GM23338 (cell line): ENCODE data around the gene TOMM40. TPM values are rescaled to one million over a fixed set of nuclear protein-coding genes. Genes with fewer than 3 reads are reported as not detected.

ENCODE experiments used
- ATAC-seq: fragments of 200-7000 bp; cut with Tn5 transposase; 3 replicates; pipeline ENCODE4 v1.9.1; 2020
- DNase-seq: peaks from one replicate; pipeline ENCODE4 v3.0.0-alpha.2; 2015; ENCODE audit warnings: low spot score
- H2AFZ ChIP-seq: fragments of 200-600 bp; sonication (generic); 2 replicates; pipeline ENCODE4 v1.8.0; 2016; ENCODE audit warnings: antibody characterized with exemption, mild to moderate bottlenecking, moderate library complexity
- H3F3A ChIP-seq: fragments of 200-600 bp; sonication (generic); replicated peaks from 2 replicates; pipeline ENCODE4 v1.8.0; 2017; ENCODE audit warnings: antibody characterized with exemption, mixed run types, low read depth
- H3K27ac ChIP-seq: fragments of 200-600 bp; sonication (generic); 2 replicates; pipeline ENCODE4 v1.6.1; 2016; ENCODE audit warnings: low read depth
- H3K27me3 ChIP-seq: fragments of 200-600 bp; sonication (generic); 2 replicates; pipeline ENCODE4 v1.8.0; 2016; ENCODE audit warnings: mild to moderate bottlenecking, mixed run types, moderate library complexity; ENCODE audit not compliant: insufficient read depth
- H3K36me3 ChIP-seq: fragments of 200-600 bp; sonication (generic); 2 replicates; pipeline ENCODE4 v1.8.0; 2016; ENCODE audit warnings: mild to moderate bottlenecking; ENCODE audit not compliant: insufficient read depth
- H3K4me1 ChIP-seq: fragments of 200-600 bp; sonication (generic); 2 replicates; pipeline ENCODE4 v1.8.0; 2016; ENCODE audit warnings: mild to moderate bottlenecking, moderate library complexity; ENCODE audit not compliant: insufficient read depth
- H3K4me2 ChIP-seq: fragments of 200-600 bp; sonication (generic); 2 replicates; pipeline ENCODE4 v1.7.1; 2017; ENCODE audit warnings: mixed run types
- H3K4me3 ChIP-seq: fragments of 200-600 bp; sonication (generic); 2 replicates; pipeline ENCODE4 v1.6.1; 2016; ENCODE audit warnings: mixed run types
- H3K79me2 ChIP-seq: fragments of 200-600 bp; sonication (generic); replicated peaks from 2 replicates; pipeline ENCODE4 v1.8.0; 2017; ENCODE audit warnings: mild to moderate bottlenecking; ENCODE audit not compliant: insufficient read depth
- H3K9me2 ChIP-seq: fragments of 200-600 bp; sonication (generic); 2 replicates; pipeline ENCODE4 v1.8.0; 2017; ENCODE audit not compliant: insufficient read depth
- H4K20me1 ChIP-seq: fragments of 200-600 bp; sonication (generic); replicated peaks from 2 replicates; pipeline ENCODE4 v1.8.0; 2017; ENCODE audit warnings: mild to moderate bottlenecking; ENCODE audit not compliant: insufficient read depth
- H3K27ac Mint-ChIP-seq: 2 replicates; pipeline ENCODE4 v1.8.0; 2020; ENCODE audit warnings: inconsistent platforms, mild to moderate bottlenecking, moderate library complexity, mixed read lengths
- H3K27me3 Mint-ChIP-seq: 3 replicates; pipeline ENCODE4 v1.8.0; 2022; ENCODE audit warnings: low read depth, mild to moderate bottlenecking, moderate library complexity, mixed read lengths, inconsistent platforms; ENCODE audit not compliant: insufficient read depth, poor library complexity
- H3K36me3 Mint-ChIP-seq: 3 replicates; pipeline ENCODE4 v1.8.0; 2021; ENCODE audit warnings: low read depth, mild to moderate bottlenecking, inconsistent platforms, moderate library complexity, mixed read lengths
- H3K4me1 Mint-ChIP-seq: 3 replicates; pipeline ENCODE4 v1.8.0; 2020; ENCODE audit warnings: mild to moderate bottlenecking, inconsistent platforms, mixed read lengths
- H3K4me3 Mint-ChIP-seq: 3 replicates; pipeline ENCODE4 v1.8.0; 2021; ENCODE audit warnings: moderate library complexity, mild to moderate bottlenecking, inconsistent platforms, mixed read lengths
- H3K9me3 Mint-ChIP-seq: 3 replicates; pipeline ENCODE4 v1.8.0; 2020; ENCODE audit warnings: moderate library complexity, mild to moderate bottlenecking, inconsistent platforms, mixed read lengths
- CREB1 ChIP-seq: fragments of 250-450 bp; sonication (Bioruptor Pico); IDR thresholded peaks from 2 replicates; pipeline ENCODE4 v1.5.0; 2020; ENCODE audit warnings: low read depth, mild to moderate bottlenecking, moderate library complexity
- EZH2 ChIP-seq: fragments of 200-600 bp; sonication (generic); IDR thresholded peaks from one replicate; pipeline ENCODE4 v1.8.0; 2017; ENCODE audit warnings: antibody characterized with exemption, mild to moderate bottlenecking, low read depth; ENCODE audit not compliant: unreplicated experiment
- NANOG ChIP-seq: IDR thresholded peaks from 2 replicates; pipeline ENCODE4 v1.6.1; 2016; ENCODE audit warnings: antibody characterized with exemption, borderline replicate concordance
- POLR2AphosphoS5 ChIP-seq: IDR thresholded peaks from 2 replicates; pipeline ENCODE4 v1.6.1; 2016; ENCODE audit warnings: antibody characterized with exemption, low read depth
- STAT1 ChIP-seq: IDR thresholded peaks from one replicate; pipeline ENCODE4 v1.6.1; 2016; ENCODE audit warnings: antibody characterized with exemption; ENCODE audit not compliant: unreplicated experiment
- ZNF114 ChIP-seq: fragments of 250-450 bp; sonication (Bioruptor Pico); IDR thresholded peaks from 2 replicates; pipeline ENCODE4 v1.5.0; 2020; ENCODE audit warnings: mild to moderate bottlenecking, moderate library complexity
- ZNF331 ChIP-seq: fragments of 250-450 bp; sonication (Bioruptor Pico); IDR thresholded peaks from 2 replicates; pipeline ENCODE4 v1.5.0; 2020; ENCODE audit warnings: low read depth, mild to moderate bottlenecking, moderate library complexity
- polyA plus RNA-seq: library from polyadenylated mRNA; unstranded; fragments of >200 nt; fragmentation: Nextera tagmentation; extraction: Ambion mirVana; gene quantifications from 2 replicates; pipeline ENCODE4 v1.2.1, GENCODE V29; 2016
- total RNA-seq: library from RNA; depleted of rRNA; stranded (reverse); fragments of >200 nt; shearing (Covaris generic); gene quantifications from 2 replicates; pipeline ENCODE4 v1.2.3, GENCODE V29; 2014
- TF ChIP-seq, protein P1 (sequence below): fragments of 250-450 bp; sonication (Bioruptor Pico); IDR thresholded peaks from 2 replicates; pipeline ENCODE4 v1.5.0; 2020; ENCODE audit warnings: mild to moderate bottlenecking, moderate library complexity
- TF ChIP-seq, protein P2 (sequence below), 2 experiments: fragments of 200-600 bp in 1 of 2; sonication (generic) in 1 of 2; conservative IDR thresholded peaks; 2 replicates each; pipeline versions ENCODE4 v1.5.1 to v1.6.1; 2016 to 2017; ENCODE audit warnings: antibody characterized with exemption in 2 of 2, low read depth in 2 of 2, mild to moderate bottlenecking in 2 of 2, moderate library complexity in 1 of 2
- TF ChIP-seq, protein P3 (sequence below): IDR thresholded peaks from 2 replicates; pipeline ENCODE4 v1.6.1; 2016; ENCODE audit warnings: antibody characterized with exemption
- TF ChIP-seq, protein P4 (sequence below): IDR thresholded peaks from one replicate; pipeline ENCODE4 v1.6.1; 2018; ENCODE audit warnings: antibody characterized with exemption; ENCODE audit not compliant: unreplicated experiment

The TOMM40 gene
- total and polyA plus RNA-seq, 2 experiments from 2014 or later, result 142 to 273 TPM

DNA sequence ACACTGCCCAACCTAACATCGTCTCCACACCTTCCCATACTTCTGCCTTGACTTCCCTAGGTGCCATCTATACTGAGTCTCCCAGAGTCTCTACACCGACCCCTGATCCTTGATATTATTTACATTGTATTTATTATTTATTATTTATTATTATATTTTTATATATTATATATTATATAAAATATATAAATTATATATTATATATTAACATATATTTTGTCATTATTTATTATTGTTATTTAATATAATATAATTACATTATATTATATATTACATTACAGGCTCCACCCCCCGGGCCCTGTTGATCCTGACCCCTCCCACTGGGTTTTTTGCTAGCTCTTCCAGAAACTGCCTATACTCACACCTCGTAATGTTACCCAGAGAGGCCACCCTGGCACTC is 18.4 kb upstream of the TOMM40 start (continued):
- TF ChIP-seq, protein P1, sequence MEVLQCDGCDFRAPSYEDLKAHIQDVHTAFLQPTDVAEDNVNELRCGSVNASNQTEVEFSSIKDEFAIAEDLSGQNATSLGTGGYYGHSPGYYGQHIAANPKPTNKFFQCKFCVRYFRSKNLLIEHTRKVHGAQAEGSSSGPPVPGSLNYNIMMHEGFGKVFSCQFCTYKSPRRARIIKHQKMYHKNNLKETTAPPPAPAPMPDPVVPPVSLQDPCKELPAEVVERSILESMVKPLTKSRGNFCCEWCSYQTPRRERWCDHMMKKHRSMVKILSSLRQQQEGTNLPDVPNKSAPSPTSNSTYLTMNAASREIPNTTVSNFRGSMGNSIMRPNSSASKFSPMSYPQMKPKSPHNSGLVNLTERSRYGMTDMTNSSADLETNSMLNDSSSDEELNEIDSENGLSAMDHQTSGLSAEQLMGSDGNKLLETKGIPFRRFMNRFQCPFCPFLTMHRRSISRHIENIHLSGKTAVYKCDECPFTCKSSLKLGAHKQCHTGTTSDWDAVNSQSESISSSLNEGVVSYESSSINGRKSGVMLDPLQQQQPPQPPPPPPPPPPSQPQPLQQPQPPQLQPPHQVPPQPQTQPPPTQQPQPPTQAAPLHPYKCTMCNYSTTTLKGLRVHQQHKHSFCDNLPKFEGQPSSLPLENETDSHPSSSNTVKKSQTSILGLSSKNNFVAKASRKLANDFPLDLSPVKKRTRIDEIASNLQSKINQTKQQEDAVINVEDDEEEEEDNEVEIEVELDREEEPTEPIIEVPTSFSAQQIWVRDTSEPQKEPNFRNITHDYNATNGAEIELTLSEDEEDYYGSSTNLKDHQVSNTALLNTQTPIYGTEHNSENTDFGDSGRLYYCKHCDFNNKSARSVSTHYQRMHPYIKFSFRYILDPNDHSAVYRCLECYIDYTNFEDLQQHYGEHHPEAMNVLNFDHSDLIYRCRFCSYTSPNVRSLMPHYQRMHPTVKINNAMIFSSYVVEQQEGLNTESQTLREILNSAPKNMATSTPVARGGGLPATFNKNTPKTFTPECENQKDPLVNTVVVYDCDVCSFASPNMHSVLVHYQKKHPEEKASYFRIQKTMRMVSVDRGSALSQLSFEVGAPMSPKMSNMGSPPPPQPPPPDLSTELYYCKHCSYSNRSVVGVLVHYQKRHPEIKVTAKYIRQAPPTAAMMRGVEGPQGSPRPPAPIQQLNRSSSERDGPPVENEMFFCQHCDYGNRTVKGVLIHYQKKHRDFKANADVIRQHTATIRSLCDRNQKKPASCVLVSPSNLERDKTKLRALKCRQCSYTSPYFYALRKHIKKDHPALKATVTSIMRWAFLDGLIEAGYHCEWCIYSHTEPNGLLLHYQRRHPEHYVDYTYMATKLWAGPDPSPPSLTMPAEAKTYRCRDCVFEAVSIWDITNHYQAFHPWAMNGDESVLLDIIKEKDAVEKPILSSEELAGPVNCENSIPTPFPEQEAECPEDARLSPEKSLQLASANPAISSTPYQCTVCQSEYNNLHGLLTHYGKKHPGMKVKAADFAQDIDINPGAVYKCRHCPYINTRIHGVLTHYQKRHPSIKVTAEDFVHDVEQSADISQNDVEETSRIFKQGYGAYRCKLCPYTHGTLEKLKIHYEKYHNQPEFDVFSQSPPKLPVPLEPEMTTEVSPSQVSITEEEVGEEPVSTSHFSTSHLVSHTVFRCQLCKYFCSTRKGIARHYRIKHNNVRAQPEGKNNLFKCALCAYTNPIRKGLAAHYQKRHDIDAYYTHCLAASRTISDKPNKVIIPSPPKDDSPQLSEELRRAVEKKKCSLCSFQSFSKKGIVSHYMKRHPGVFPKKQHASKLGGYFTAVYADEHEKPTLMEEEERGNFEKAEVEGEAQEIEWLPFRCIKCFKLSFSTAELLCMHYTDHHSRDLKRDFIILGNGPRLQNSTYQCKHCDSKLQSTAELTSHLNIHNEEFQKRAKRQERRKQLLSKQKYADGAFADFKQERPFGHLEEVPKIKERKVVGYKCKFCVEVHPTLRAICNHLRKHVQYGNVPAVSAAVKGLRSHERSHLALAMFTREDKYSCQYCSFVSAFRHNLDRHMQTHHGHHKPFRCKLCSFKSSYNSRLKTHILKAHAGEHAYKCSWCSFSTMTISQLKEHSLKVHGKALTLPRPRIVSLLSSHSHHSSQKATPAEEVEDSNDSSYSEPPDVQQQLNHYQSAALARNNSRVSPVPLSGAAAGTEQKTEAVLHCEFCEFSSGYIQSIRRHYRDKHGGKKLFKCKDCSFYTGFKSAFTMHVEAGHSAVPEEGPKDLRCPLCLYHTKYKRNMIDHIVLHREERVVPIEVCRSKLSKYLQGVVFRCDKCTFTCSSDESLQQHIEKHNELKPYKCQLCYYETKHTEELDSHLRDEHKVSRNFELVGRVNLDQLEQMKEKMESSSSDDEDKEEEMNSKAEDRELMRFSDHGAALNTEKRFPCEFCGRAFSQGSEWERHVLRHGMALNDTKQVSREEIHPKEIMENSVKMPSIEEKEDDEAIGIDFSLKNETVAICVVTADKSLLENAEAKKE (CRISPR knock-in tag), result no peak
- TF ChIP-seq, protein P2, sequence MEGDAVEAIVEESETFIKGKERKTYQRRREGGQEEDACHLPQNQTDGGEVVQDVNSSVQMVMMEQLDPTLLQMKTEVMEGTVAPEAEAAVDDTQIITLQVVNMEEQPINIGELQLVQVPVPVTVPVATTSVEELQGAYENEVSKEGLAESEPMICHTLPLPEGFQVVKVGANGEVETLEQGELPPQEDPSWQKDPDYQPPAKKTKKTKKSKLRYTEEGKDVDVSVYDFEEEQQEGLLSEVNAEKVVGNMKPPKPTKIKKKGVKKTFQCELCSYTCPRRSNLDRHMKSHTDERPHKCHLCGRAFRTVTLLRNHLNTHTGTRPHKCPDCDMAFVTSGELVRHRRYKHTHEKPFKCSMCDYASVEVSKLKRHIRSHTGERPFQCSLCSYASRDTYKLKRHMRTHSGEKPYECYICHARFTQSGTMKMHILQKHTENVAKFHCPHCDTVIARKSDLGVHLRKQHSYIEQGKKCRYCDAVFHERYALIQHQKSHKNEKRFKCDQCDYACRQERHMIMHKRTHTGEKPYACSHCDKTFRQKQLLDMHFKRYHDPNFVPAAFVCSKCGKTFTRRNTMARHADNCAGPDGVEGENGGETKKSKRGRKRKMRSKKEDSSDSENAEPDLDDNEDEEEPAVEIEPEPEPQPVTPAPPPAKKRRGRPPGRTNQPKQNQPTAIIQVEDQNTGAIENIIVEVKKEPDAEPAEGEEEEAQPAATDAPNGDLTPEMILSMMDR (conservative IDR thresholded peaks at IDR 0.05; ENCODE audit: low read depth in 2 of 2), result no peak
- no peak for TF ChIP-seq EZH2
- TF ChIP-seq ZNF114, result no peak
- no peak for TF ChIP-seq NANOG
- TF ChIP-seq ZNF331 (CRISPR knock-in tag), result no peak
- no peak for TF ChIP-seq POLR2AphosphoS5

DNA sequence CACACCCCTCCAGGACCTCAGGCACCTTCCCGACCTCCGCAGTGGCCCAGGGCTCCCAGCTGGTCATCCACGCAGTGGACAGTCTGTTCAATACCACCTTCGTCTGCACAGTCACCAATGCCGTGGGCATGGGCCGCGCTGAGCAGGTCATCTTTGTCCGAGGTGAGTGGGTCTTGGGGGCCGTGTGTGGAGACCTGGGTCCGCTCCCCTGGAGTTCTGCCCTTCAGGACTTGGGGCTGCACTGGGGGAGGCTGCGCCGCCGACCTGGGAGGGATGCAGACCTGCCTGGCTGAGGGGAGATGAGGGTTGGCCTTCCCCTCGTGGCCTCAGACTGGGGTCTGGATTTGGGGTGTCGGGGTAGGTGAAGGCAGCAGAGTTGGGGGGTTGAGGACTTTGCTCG is 16.7 kb upstream of the TOMM40 start:
- TF ChIP-seq NANOG (no peak), POLR2AphosphoS5 (no peak), CREB1 (no peak), STAT1 (no peak)
- TF ChIP-seq, protein P3, sequence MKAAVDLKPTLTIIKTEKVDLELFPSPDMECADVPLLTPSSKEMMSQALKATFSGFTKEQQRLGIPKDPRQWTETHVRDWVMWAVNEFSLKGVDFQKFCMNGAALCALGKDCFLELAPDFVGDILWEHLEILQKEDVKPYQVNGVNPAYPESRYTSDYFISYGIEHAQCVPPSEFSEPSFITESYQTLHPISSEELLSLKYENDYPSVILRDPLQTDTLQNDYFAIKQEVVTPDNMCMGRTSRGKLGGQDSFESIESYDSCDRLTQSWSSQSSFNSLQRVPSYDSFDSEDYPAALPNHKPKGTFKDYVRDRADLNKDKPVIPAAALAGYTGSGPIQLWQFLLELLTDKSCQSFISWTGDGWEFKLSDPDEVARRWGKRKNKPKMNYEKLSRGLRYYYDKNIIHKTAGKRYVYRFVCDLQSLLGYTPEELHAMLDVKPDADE, result no peak
- TF ChIP-seq, protein P4, sequence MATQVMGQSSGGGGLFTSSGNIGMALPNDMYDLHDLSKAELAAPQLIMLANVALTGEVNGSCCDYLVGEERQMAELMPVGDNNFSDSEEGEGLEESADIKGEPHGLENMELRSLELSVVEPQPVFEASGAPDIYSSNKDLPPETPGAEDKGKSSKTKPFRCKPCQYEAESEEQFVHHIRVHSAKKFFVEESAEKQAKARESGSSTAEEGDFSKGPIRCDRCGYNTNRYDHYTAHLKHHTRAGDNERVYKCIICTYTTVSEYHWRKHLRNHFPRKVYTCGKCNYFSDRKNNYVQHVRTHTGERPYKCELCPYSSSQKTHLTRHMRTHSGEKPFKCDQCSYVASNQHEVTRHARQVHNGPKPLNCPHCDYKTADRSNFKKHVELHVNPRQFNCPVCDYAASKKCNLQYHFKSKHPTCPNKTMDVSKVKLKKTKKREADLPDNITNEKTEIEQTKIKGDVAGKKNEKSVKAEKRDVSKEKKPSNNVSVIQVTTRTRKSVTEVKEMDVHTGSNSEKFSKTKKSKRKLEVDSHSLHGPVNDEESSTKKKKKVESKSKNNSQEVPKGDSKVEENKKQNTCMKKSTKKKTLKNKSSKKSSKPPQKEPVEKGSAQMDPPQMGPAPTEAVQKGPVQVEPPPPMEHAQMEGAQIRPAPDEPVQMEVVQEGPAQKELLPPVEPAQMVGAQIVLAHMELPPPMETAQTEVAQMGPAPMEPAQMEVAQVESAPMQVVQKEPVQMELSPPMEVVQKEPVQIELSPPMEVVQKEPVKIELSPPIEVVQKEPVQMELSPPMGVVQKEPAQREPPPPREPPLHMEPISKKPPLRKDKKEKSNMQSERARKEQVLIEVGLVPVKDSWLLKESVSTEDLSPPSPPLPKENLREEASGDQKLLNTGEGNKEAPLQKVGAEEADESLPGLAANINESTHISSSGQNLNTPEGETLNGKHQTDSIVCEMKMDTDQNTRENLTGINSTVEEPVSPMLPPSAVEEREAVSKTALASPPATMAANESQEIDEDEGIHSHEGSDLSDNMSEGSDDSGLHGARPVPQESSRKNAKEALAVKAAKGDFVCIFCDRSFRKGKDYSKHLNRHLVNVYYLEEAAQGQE, result no peak
- no peak overlapping the region for H3K27ac Mint-ChIP-seq
- H3K36me3 ChIP-seq, result peaks cover 26% of the 10 kb centered on the region
- H3K4me2 ChIP-seq, result no peak overlapping the region
- H2AFZ ChIP-seq, result no peak overlapping the region
- ATAC-seq (no peak), DNase-seq (no peak)
- peaks cover 15% of the 10 kb centered on the region for H3K27me3 Mint-ChIP-seq
- H3K4me1 Mint-ChIP-seq, result peaks cover 30% of the 10 kb centered on the region
- no peaks in the 10 kb centered on the region for H3K9me2 ChIP-seq
- H4K20me1 ChIP-seq, result peaks cover 12% of the 10 kb centered on the region
- peaks cover 74% of the 10 kb centered on the region for H3K36me3 Mint-ChIP-seq
- H3K79me2 ChIP-seq, result no peaks in the 10 kb centered on the region
- no peak overlapping the region for H3K4me3 ChIP-seq
- H3K4me1 ChIP-seq, result peaks cover 25% of the 10 kb centered on the region
- 0 out of 2 replicates have a peak, but pooled peaks cover 24% of the 10 kb centered on the region for H3F3A ChIP-seq
- no peak overlapping the region for H3K4me3 Mint-ChIP-seq
- no peak overlapping the region for H3K27ac ChIP-seq
- H3K9me3 Mint-ChIP-seq, result no peaks in the 10 kb centered on the region
- no peaks in the 10 kb centered on the region for H3K27me3 ChIP-seq
